GM21390 (cell line): ENCODE measurements around the gene SAMD11.
"Not testable (repeated sequence)": the region's sequence is repeated elsewhere in the genome, so short reads cannot be mapped to it uniquely, and the experiment has no call there.

Experiments
- ATAC-seq: cut with Tn5 transposase; IDR thresholded peaks from one replicate; pipeline ENCODE4 v1.9.1; 2021; ENCODE audit not compliant: unreplicated experiment

Gene SAMD11

GRCh38 chr1:923131-923990 lies at the start of gene SAMD11:
TSS of gene SAMD11 (plus strand) at chr1:923923. CDS start at chr1:924432, 509 bp downstream.
- ATAC-seq, result no peak

GRCh38 chr1:876428-877208 lies 47.1 kb upstream of the SAMD11 start:
- not testable (repeated sequence) for ATAC-seq

DNA sequence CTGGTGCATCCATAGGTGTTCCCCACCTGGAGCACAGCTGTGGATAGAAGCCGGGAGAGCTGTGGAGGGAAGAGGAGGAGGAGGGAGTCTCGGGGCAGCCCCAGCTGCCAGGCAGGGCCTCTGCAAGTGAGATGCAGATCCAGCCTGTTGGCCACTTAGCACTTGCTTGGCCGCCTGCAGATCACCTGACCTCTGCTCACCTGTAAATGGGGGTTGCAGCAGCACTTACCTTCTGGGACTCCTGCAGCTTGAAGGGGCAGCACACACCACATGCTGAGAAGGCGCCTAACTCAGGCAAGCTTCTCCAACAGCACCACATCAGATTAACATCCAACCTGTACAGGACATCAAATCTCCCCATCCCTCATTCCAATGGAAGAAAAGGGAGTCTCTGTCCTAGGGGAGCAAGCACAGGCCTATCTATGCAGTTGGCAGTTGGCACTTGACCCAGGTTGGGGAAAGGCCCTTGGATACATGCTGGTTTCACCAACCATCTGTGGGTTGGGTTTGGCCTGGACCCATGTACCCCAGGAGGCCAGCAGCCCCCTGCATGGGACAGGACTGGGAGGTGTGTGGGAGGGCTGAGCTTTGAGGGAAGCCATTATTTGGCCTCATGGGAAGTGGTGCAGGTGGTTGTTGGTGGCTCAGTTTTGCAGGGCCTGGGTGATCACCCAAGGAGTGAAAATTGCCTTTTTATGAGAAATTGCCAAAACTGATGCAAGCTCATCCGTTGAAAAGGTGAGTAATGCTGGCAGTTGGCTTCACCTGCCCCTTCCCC lies 46.3 kb upstream of the SAMD11 start:
- not testable (repeated sequence) for ATAC-seq

- ATAC-seq, result not testable (repeated sequence)
Measured at GRCh38 chr1:880511-880910, 43.2 kb upstream of the SAMD11 start.

- ATAC-seq, result not testable (repeated sequence)
Measured at GRCh38 chr1:880915-881314, 42.8 kb upstream of the SAMD11 start.

DNA sequence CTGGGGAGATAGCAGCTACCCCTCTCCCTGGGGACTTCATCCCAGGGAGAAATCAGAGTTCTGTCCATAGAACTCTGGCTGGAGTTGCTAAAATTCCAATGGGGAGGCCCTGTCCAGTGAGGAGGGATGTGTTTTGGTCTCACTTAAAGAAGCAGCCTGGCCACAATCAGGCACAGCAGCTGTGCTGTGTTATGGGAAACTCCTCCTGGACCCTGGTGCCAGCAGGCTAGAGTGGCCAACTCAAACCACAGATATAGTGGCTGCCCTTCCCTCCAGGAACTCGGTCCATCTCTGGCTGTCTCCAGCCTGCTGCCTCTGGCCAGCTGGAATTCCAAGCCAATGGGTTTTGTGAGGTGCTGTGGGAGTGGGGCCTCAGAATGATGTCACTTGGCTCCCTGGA lies 37.4 kb upstream of the SAMD11 start:
- no peak for ATAC-seq

- no peak for ATAC-seq
Measured at GRCh38 chr1:886760-887159, 37.0 kb upstream of the SAMD11 start.

- ATAC-seq, result no peak
Measured at GRCh38 chr1:888297-888696, 35.4 kb upstream of the SAMD11 start.

GRCh38 chr1:889774-890173 lies 33.9 kb upstream of the SAMD11 start:
- ATAC-seq, result not testable (repeated sequence)

DNA sequence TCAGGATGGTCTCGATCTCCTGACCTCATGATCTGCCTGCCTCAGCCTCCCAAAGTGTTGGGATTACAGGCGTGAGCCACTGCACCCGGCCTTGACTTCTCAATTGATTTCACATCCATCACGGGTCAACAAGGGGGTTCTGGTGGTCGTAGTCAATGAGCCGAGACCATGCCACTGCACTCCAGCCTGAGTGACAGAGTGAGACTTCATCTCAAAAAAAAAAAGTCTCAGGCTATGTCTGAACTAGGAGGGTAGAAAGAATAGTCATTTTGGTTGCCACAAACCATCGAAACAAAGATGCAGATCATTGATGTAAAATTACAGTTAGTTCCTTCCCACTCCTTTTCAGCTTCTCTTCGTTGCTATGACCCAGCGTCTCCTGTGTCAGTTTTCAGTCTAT lies 33.5 kb upstream of the SAMD11 start:
- not testable (repeated sequence) for ATAC-seq

- no peak for ATAC-seq
Measured at GRCh38 chr1:890661-891060, 33.1 kb upstream of the SAMD11 start.

- no peak for ATAC-seq
Measured at GRCh38 chr1:897226-897625, 26.5 kb upstream of the SAMD11 start.

- ATAC-seq, result not testable (repeated sequence)
Measured at GRCh38 chr1:897951-898350, 25.8 kb upstream of the SAMD11 start.

DNA sequence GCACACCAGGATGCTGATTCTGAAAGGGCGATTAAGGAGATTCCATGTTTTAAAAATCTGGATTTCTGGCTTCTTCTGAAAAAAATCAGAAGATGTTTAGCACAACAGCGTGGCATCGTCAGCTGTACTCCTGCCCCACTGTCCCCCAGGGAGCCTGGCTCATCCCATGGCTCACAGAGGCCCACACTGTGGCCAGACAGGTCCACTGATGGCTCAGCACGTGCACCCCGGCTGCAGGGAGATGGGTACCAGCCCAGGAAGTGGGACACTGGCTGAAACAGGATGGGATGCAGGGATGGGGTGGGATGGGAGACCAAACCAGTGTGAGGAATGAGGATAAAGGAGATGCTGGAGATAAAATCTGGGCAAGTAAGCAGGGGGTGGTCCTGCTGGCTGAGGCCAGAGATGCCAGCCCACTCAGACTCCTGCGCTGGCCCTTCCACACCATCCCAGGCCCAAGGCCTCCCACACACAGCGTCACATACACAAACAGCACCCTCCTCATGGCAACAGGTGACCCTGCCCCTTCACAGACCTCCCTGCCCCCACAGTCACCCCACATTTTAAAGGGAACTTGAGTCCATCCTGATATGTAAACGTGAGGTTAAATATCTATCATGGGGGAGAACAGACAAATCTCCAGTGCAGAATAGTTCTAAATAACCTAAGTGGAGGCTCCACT lies 23.9 kb upstream of the SAMD11 start:
- ATAC-seq, result no peak

DNA sequence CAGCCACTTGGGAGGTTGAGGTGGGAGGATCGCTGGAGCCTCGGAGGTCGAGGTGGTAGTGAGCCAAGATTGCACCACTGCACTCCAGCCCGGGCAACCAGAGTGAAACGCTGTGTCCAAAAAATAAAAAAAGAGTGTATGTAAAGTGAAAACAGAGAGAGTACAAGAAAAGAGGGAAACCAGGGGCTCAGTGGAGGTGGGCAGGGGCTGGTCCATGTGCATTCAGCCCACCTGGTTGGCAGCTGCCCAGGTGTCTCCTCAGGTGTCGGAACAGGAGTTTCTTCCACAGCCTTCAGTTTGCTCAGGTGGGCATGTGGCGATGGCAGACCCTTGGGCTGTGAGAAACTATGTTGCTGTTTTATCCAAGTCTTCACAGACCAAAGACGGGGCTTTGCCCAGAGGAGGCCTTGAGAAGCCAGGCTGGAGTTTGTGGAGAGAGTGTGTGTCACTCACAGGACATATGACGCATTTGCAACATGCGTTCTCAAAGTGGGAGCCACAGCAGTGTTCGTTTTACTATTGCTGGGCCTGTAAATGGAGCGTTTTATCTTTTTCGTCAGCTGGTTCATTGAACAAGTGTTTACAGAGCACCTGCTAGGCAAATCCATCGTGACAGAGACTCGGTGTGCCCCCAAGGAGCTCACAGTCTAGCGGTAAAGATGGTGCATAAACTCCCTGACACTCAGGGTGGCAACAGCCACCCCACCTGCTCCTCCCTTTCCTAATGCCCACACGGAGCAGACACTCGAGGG lies 22.4 kb upstream of the SAMD11 start:
- ATAC-seq, result no peak

GRCh38 chr1:902802-903201 lies 20.9 kb upstream of the SAMD11 start:
- no peak for ATAC-seq

DNA sequence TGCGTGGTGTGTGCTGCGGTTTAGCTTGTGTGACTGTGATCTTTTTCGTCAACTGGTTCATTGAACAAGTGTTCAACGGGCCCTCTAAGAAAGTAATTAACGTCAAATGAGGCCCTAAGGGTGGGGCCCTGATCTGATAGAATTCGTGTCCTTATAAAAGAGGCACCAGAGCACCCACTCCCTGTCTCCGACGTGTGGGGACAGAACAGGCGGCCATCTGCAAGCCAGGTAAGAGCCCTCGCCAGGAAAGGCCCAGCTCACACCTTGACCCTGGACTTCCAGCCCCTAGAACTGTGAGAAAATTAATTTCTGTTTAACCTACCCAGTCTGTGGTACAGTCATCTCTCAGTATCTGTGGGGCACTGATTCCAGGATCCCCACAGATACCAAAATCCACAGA lies 20.4 kb upstream of the SAMD11 start:
- no peak for ATAC-seq

DNA sequence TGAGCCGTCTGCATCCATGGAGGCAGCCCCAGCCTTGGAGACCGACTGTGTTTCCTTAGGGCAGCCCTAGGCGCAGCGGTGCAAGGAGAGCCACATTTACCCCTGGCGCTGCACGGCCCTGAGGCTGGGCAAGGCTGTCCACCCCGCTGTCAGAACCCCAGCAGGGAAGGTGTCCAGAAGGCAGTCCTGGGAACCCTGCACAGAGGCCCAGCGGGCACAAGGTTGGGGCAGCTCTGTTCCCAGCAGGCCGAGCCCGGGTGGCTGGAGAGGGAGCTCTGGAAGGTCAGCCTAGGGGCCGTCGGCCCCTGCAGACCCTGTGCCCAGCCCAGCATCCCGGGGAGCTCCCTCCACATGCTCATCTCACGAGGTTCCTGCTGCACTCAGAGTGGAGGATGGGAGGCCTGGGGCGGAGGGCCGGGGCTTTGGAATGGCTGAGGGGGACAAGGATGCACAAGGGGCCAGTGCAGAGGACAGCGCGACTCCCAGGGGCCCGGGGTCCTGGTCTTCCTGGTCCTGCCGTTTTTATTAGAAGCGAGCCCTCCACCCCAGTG lies 19.9 kb upstream of the SAMD11 start:
- ATAC-seq, result no peak

DNA sequence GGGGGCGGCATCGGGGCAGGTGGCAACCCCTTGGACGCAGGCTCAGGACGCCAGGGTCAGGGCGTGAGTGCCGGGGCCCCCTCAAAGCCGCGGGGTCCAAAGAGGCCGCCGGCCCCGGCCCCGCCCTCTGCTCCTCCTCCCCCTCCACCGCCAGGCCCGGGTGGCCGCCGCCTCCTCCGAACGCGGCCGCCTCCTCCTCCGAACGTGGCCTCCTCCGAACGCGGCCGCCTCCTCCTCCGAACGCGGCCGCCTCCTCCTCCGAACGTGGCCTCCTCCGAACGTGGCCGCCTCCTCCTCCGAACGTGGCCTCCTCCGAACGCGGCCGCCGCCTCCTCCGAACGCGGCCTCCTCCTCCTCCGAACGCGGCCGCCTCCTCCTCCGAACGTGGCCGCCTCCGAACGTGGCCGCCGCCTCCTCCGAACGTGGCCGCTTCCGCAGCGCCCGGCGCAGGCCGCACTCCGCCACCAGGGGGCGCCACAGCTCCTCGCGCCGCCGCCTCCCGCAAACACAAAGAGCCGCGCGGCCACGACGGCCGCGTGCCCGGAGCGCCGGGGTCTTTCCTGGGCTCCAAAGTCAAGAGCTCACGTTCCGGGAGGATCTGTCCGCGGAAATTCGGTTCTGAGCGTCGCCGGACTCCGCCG lies 19.3 kb upstream of the SAMD11 start:
- no peak for ATAC-seq
